Spleen (tissue), 11 donors: Measurements from ENCODE around the gene DENND1C. TPM values are rescaled to one million over a fixed set of nuclear protein-coding genes. Genes with fewer than 3 reads are reported as not detected.
A peak's percentile ranks its signal among the peaks of the same experiment; 100 is the strongest.

Source experiments
- DNase-seq: peaks from one replicate; pipeline ENCODE4 v3.0.0-alpha.2; 2020
- H3K27ac ChIP-seq, 8 donors: fragments of 200-600 bp; sonication (generic) in 7 of 8; 1 replicate in 4 of 8; 2 replicates in 4 of 8; pipeline versions ENCODE4 v1.5.0 to v1.8.0; 2016 to 2021; ENCODE audit warnings: inconsistent platforms in 4 of 8, mild to moderate bottlenecking in 4 of 8, moderate library complexity in 1 of 8
- H3K27me3 ChIP-seq, 7 donors: fragments of 200-600 bp; sonication (generic) in 6 of 7; replicated peaks in 1 of 7; 1 replicate in 4 of 7; 2 replicates in 3 of 7; pipeline versions ENCODE4 v1.5.0 to v1.8.0; 2016 to 2021; ENCODE audit warnings: inconsistent platforms in 3 of 7, mild to moderate bottlenecking in 1 of 7
- H3K36me3 ChIP-seq, 6 donors: fragments of 200-600 bp; sonication (generic) in 5 of 6; 1 replicate in 4 of 6; 2 replicates in 2 of 6; pipeline versions ENCODE4 v1.5.0 to v1.8.0; 2016 to 2021; ENCODE audit warnings: inconsistent platforms in 2 of 6
- H3K4me1 ChIP-seq, 6 donors: fragments of 200-600 bp; sonication (generic) in 5 of 6; 1 replicate in 3 of 6; 2 replicates in 3 of 6; pipeline versions ENCODE4 v1.5.0 to v1.8.0; 2016 to 2021; ENCODE audit warnings: inconsistent platforms in 3 of 6
- H3K4me3 ChIP-seq, 8 donors: fragments of 200-600 bp; sonication (generic) in 7 of 8; 1 replicate in 4 of 8; 2 replicates in 4 of 8; pipeline versions ENCODE4 v1.5.0 to v1.8.0; 2016 to 2021; ENCODE audit warnings: inconsistent platforms in 4 of 8, mild to moderate bottlenecking in 4 of 8, moderate library complexity in 2 of 8
- H3K9me3 ChIP-seq, 8 donors: fragments of 200-600 bp; sonication (generic) in 7 of 8; 1 replicate in 4 of 8; 2 replicates in 4 of 8; pipeline versions ENCODE4 v1.5.0 to v1.8.0; 2016 to 2021; ENCODE audit warnings: inconsistent platforms in 4 of 8
- POLR2A ChIP-seq, 3 donors: fragments of 450-650 bp; IDR thresholded peaks; one replicate each; pipeline ENCODE4 v1.5.1; 2017; ENCODE audit warnings: antibody characterized with exemption in 3 of 3, mild to moderate bottlenecking in 1 of 3
- POLR2AphosphoS5 ChIP-seq, 3 donors: sonication (generic); formaldehyde crosslinking; IDR thresholded peaks; one replicate each; pipeline ENCODE4 v1.5.1; 2017; ENCODE audit warnings: antibody characterized with exemption in 3 of 3
- WGBS, 5 donors: extraction: QIAGEN DNeasy Blood & Tissue Kit in 3 of 5; methylation state at CpG; one replicate each; pipeline versions ENCODE4 v1.1.5 to v1.1.7; 2013 to 2018; 5-methylcytosine and 5-hydroxymethylcytosine counted together
- intact Hi-C: fragments of 100-400 bp; cut with DNase I; formaldehyde crosslinking; loops from one replicate; pipeline ENCODE4 v1.15.0; 2023; ENCODE audit warnings: low total_unique reads
- polyA plus RNA-seq, 3 donors: library from polyadenylated mRNA; stranded (reverse); fragments of 200-250 nt; gene quantifications; one replicate each; pipeline ENCODE4 v1.2.1, GENCODE V29; 2013
- total RNA-seq, 7 donors: library from RNA; depleted of rRNA in 3 of 7; stranded (reverse); fragments of >200 nt in 3 of 7; fragmentation: NEBNext Ultra II Directional in 4 of 7; extraction: Animal tissue kit (Norgen Biotek cat#: 25700) in 4 of 7; gene quantifications; one replicate each; pipeline versions ENCODE4 v1.1.0 to v1.2.1, GENCODE V29; 2016 to 2021
- TF ChIP-seq, protein P1 (sequence below), 11 experiments: fragments of 200-600 bp in 7 of 11; fragments of 450-650 bp in 4 of 11; sonication (generic) in 4 of 11; IDR thresholded peaks in 8 of 11; conservative IDR thresholded peaks in 3 of 11; 1 replicate in 7 of 11; 2 replicates in 4 of 11; pipeline versions ENCODE4 v1.4.0 to v1.8.0; 2016 to 2021; ENCODE audit warnings: antibody characterized with exemption in 11 of 11, inconsistent platforms in 4 of 11, mild to moderate bottlenecking in 1 of 11
- donor health status: healthy with polysubstance abuse.
- donor health status: DM: no; HTN: no; CAD: no; lungs with moderate emphysema.
- donor health status: DM: no; HTN: no; CAD: no.
- donor health status: Bipolar disorder and iron deficiency.
- donor health status: healthy.
- donor health status: DM: no; HTN: no; CAD: no.
- donor health status: DM: yes; HTN: yes; CAD: no.

Gene DENND1C
- total and polyA plus RNA-seq, 10 donors: 36.8 to 70.9 (median 61.1) TPM

DNA sequence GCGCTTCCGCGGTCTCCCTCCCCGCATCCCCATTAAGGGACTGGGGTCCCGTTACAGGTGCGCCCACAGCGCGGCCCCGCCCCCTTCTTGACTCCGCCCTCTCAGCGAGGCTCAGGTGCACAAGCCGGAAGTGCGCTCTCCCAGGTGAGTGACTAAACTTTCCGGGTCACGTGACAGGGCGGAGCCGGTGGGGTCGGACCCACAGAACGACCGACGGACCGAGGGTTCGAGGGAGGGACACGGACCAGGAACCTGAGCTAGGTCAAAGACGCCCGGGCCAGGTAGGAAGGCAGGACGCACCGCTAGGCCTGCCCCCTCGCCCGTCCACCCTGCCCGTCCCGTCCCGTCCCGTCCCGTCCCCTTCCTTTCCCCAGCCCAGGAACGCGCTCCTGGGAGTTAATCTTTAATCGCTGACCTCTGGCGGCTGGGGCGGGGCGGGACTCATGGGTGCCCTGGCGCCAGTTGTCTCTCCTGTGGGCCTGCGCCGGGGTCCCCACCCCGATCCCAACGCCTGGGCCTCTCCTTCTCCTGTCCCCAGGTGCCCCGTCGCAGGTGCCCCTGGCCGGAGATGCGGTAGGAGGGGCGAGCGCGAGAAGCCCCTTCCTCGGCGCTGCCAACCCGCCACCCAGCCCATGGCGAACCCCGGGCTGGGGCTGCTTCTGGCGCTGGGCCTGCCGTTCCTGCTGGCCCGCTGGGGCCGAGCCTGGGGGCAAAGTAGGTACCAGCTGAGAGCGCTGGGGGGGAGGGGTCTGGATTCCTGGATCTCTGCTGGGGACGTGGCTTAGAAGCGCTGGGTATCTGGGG is 17.3 kb downstream of the DENND1C start, which contains the start of gene CRB3:
CRB3 (plus strand) TSS at position 202 of the 804 bp plus-strand sequence; CDS start at position 633, 431 bp downstream.
- peak; percentile 83 for DNase-seq
- WGBS, 5 donors: 10 to 26% (median 12%) methylated on average over 31 to 65 of the region's 65 CpGs

DNA sequence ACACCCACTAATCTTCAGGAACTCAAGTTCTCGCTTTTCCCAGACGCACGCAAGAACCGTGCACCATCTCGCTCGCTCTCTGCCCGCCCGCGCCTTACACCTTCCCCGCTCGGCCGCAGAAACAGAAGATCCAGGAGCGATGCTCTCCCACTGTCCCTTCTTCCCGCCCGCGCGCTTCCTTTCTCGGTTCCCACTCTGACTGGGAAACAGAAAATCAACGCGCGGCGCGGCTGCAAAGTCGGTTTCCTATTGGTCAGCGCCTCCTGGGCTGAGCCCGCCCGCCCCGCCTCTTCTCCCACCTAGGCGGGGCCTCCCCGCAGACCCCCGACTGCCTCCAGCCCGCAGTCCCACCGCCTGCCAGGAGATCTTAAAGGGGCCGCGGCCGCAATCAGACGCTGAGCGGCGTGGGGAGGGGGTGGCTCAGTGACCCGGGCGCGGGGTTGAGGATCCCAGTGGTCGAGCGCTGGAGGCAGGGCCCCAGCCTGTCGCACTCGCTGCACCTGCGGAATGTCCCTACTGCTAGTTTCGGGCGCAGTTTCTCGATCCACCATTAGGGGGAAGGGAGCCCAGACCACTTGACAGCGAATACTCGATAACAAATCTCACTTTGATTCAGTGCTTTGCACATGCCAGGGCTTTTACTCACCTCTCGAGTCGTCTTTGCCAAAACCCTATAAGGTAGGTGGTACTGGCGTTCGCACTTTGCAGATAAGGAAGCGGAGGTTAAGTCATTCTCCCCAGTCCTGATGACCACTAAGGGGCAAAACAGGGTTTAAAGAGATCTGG is 21.3 kb downstream of the DENND1C start:
- TF ChIP-seq POLR2AphosphoS5 (IDR thresholded peaks at IDR 0.05) (peak; percentile 81 to 87 (median 86)), POLR2A (IDR thresholded peaks at IDR 0.05) (no peak)
- TF ChIP-seq, protein P1, sequence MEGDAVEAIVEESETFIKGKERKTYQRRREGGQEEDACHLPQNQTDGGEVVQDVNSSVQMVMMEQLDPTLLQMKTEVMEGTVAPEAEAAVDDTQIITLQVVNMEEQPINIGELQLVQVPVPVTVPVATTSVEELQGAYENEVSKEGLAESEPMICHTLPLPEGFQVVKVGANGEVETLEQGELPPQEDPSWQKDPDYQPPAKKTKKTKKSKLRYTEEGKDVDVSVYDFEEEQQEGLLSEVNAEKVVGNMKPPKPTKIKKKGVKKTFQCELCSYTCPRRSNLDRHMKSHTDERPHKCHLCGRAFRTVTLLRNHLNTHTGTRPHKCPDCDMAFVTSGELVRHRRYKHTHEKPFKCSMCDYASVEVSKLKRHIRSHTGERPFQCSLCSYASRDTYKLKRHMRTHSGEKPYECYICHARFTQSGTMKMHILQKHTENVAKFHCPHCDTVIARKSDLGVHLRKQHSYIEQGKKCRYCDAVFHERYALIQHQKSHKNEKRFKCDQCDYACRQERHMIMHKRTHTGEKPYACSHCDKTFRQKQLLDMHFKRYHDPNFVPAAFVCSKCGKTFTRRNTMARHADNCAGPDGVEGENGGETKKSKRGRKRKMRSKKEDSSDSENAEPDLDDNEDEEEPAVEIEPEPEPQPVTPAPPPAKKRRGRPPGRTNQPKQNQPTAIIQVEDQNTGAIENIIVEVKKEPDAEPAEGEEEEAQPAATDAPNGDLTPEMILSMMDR (IDR thresholded peaks at IDR 0.05 in 8 of 11, conservative IDR thresholded peaks at IDR 0.05 in 3 of 11): peak; percentile 55 to 86 (median 81)
- peak overlapping the region; percentile 38 to 84 (median 74) for H3K4me3 ChIP-seq
- peaks cover 6 to 50% (median 35%) of the 10 kb centered on the region in 6 donors for H3K4me1 ChIP-seq
- H3K27me3 ChIP-seq: peaks cover 0 to 34% (median 12%) of the 10 kb centered on the region in 7 donors
- peak overlapping the region; percentile 39 to 90 (median 86) for H3K27ac ChIP-seq
- DNase-seq: peak; percentile 98
- H3K36me3 ChIP-seq: peaks cover 0 to 12% (median under 1%) of the 10 kb centered on the region in 6 donors
- WGBS, 5 donors: 0 to 1% (median 0%) methylated on average over 43 to 57 of the region's 57 CpGs
- intact Hi-C loops: no loop called here
- peaks cover 0 to 5% (median 2%) of the 10 kb centered on the region in 8 donors for H3K9me3 ChIP-seq

More for the DNA sequence above, 17.3 kb downstream of the DENND1C start, which contains the start of gene CRB3:
- Histone ChIP-seq H3K4me1 (peaks cover 0 to 44% (median 20%) of the 10 kb centered on the region in 6 donors), H3K9me3 (no peaks in the 10 kb centered on the region), H3K4me3 (peak within 1 kb of the TSS in 7 of 8 donors; percentile 8 to 60 (median 18)), H3K27ac (peak within 1 kb of the TSS in 2 of 8 donors; percentile 21 to 42), H3K36me3 (peaks cover 0 to 25% (median 2%) of the 10 kb centered on the region in 6 donors), H3K27me3 (peaks cover 0 to 35% (median 12%) of the 10 kb centered on the region in 7 donors)
- intact Hi-C loops: no loop called here
- TF ChIP-seq POLR2A (IDR thresholded peaks at IDR 0.05) (no peak), POLR2AphosphoS5 (IDR thresholded peaks at IDR 0.05) (no peak)
- TF ChIP-seq, protein P1 (IDR thresholded peaks at IDR 0.05 in 8 of 11, conservative IDR thresholded peaks at IDR 0.05 in 3 of 11): no peak

DNA sequence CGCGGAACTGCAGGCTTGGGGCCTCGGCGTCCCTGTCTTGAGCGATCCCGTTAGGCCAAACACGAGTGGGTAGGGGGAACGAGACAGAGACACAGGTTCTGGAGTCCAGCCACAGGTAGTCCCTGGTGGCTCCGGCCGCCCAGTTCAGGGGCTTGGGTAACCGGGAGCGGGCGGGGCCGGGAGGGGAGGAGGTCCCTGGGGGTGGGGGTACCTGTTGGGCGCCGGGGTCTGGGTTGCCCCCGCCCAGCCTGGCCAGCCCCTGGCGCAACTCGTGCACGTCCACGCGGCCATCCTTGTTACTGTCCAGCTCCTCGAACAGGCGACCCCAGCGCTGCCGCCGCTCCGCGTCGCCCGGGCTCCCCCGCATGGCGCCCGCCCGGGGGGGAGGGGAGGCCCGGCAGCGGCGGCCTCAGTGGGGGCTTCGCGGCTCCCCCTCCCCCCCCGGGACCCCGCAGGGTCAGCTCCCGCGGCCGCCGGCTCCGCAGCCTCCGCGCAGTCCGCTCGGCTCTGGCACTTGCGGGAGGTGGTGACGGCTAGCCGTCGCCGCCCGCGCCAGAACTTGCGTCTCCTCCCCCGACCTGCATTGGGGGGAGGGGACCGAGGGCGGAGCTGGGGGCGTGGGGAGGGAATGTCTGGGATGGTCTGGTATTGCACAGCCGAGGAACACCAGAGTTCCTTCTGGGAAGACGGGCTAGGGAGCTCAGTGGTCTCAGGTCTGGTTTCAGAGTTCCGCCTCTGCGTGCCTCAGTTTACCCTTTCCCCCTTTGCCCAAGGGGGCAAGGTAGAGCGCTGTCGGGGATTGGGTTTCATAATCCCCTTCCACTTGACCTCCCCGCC is 22.1 kb downstream of the DENND1C start, which contains the start of gene SLC25A23:
SLC25A23 (minus strand) TSS at position 531 of the 837 bp plus-strand sequence; CDS start at position 367, 164 bp downstream.
- peaks cover 0 to 20% (median 7%) of the 10 kb centered on the region in 6 donors for H3K36me3 ChIP-seq
- peak; percentile 86 for DNase-seq
- intact Hi-C loops: no loop called here
- H3K4me1 ChIP-seq: peaks cover 6 to 42% (median 34%) of the 10 kb centered on the region in 6 donors
- WGBS, 5 donors: 0 to 9% (median 4%) methylated on average over 26 to 70 of the region's 70 CpGs
- TF ChIP-seq POLR2AphosphoS5 (IDR thresholded peaks at IDR 0.05) (peak in 1 of 3 donors; percentile 43), POLR2A (IDR thresholded peaks at IDR 0.05) (no peak)
- H3K4me3 ChIP-seq: peak within 1 kb of the TSS; percentile 38 to 84 (median 74)
- peaks cover 0 to 13% (median 9%) of the 10 kb centered on the region in 8 donors for H3K9me3 ChIP-seq
- peak within 1 kb of the TSS; percentile 39 to 90 (median 86) for H3K27ac ChIP-seq
- peaks cover 0 to 26% (median 11%) of the 10 kb centered on the region in 7 donors for H3K27me3 ChIP-seq
